Measurements from ENCODE around the gene SLCO2A1.

The SLCO2A1 gene

DNA sequence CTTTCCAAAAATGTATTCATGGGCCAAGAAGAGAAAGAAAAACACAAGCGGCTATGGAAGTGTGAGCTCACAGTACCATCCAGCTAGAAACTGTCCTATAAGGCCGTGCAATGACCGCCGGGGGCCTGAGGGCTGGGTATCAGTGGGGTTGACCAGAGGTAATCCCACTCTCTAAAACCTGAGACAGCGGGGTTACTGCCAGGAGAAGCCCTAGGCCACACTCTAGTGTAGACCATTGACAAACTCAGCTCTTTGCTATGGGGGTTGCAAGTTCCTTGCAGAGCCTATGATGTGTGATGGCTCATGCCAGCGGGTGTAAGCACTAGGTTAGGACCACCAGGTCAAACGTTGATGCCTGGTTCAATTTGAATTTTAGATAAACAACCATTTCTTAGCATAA, 25.9 kb upstream of the SLCO2A1 start:
- no peak overlapping the region for H3K4me3 ChIP-seq (ENCODE audit: control insufficient read depth, low read depth, low read length)
- TF ChIP-seq CTCF (IDR thresholded peaks at IDR 0.05; ENCODE audit: control insufficient read depth, insufficient read depth, low read depth, low read length, missing control alignments), result no peak
- DNase-seq (ENCODE audit: low read depth), result no peak

DNA sequence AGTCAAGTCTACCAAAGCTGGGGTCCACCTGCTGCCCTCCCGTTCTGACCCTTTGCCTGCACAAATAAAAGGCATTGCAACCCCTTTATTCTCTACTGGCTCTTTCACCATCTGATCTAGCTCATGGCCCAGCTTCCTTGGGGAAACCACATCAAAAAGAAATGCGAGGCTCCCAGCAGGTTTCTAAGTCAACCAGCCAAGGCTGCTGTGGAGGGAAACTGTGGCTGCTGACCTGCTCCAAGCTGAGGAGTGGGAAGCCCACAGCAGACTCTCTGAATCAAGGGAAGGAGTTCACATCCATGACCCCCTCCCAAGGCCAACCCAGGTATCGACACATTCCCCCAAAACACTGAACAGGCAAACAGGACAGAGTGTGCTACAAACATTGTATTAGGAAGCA, 25.2 kb upstream of the SLCO2A1 start:
- H3K4me3 ChIP-seq (ENCODE audit: control insufficient read depth, low read depth, low read length), result no peak overlapping the region
- no peak for DNase-seq (ENCODE audit: low read depth)
- no peak for TF ChIP-seq CTCF (IDR thresholded peaks at IDR 0.05; ENCODE audit: control insufficient read depth, insufficient read depth, low read depth, low read length, missing control alignments)

DNA sequence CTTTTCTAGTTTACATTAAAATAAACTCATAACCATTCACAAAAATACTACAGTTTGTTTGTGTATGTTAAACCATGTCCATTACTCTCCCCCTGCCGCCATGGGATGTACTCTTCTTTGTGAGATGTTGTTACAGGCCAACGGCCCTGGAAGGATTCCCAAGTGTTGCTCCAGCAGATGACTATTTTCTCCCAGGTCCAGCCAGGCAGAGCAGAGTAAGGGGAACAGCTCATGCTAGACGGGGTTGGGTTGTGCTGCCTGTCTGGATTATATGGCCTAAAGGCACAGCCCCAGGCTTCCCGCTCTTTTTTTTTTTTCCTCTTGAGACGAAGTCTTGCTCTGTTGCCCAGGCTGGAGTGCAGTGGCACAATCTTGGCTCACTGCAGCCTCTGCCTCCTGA, 24.5 kb upstream of the SLCO2A1 start:
- no peak for DNase-seq (ENCODE audit: low read depth)
- no peak overlapping the region for H3K4me3 ChIP-seq (ENCODE audit: control insufficient read depth, low read depth, low read length)
- no peak for TF ChIP-seq CTCF (IDR thresholded peaks at IDR 0.05; ENCODE audit: control insufficient read depth, insufficient read depth, low read depth, low read length, missing control alignments)

DNA sequence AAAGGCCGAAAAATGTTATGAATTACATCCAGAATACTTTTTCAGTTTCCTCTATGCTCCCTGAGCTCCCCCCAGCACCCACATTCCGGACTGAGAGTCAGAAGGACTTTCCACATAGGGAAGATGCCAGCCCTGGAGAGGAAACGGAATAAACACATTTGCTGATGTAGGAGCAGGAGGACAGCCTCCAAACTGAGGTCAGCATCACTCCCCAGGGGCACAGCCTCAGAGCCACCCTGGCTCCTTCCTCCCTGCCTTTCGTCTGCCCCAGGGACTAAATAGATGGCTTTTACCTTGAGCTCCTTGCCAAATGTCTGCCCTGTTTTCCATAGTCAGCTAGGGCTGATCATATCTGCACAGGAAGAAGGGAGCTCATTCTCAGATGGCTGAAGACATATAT, 22.6 kb upstream of the SLCO2A1 start:
- no peak overlapping the region for H3K4me3 ChIP-seq (ENCODE audit: control insufficient read depth, low read depth, low read length)
- DNase-seq (ENCODE audit: low read depth), result no peak
- TF ChIP-seq CTCF (IDR thresholded peaks at IDR 0.05; ENCODE audit: control insufficient read depth, insufficient read depth, low read depth, low read length, missing control alignments), result no peak

- no peak for DNase-seq (ENCODE audit: low read depth)
- TF ChIP-seq CTCF (IDR thresholded peaks at IDR 0.05; ENCODE audit: control insufficient read depth, insufficient read depth, low read depth, low read length, missing control alignments), result no peak
- H3K4me3 ChIP-seq (ENCODE audit: control insufficient read depth, low read depth, low read length), result no peak overlapping the region
Measured at GRCh38 chr3:134049676-134050075, 20.0 kb upstream of the SLCO2A1 start.

DNA sequence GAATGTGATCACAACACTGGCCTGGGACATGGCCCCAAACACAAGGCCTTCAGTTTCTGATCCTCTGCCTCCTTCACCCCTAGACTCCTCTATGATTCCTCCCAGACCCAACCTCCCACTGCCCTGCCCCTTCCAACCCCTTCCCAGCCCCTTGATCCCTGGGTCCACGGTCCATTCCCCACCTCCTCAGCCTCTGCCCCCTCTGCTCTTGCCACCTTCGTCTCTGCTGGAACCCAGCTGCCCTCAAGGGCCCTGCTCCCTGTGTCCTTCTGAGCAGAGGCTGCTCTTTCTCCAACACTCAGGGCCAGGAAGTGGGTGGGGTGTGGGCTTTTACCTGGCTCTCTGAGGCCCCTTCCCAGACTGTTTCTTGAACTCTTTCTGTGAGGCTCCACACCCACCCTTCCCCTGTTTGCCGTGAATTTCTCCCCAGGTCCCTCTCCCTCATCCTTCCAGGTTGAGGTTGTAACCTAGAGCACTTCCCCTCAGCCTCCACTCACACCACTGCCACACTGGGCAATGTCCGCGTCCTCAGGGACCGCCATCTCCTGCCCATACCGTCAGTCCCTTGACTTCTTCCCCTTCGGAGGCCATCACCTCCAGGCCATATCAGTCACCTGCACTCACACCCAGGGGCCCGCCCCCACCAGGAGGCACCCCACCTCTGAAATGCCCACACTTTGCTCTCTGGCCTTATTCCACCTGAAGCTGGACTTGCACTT, 18.7 kb upstream of the SLCO2A1 start:
- no peak overlapping the region for H3K4me3 ChIP-seq (ENCODE audit: control insufficient read depth, low read depth, low read length)
- no peak for DNase-seq (ENCODE audit: low read depth)
- no peak for TF ChIP-seq CTCF (IDR thresholded peaks at IDR 0.05; ENCODE audit: control insufficient read depth, insufficient read depth, low read depth, low read length, missing control alignments)

Measured in AG09309 (cell line).